Measurements from ENCODE around the gene TRIM13. TPM values are rescaled to one million over a fixed set of nuclear protein-coding genes. Genes with fewer than 3 reads are reported as not detected.
"Not testable (repeated sequence)": the region's sequence is repeated elsewhere in the genome, so short reads cannot be mapped to it uniquely, and the experiment has no call there.

Gene TRIM13
- total RNA-seq, 1 donor from 2014 or later = 5.9 TPM

- no peak for ATAC-seq
- no peak for DNase-seq (ENCODE audit: low spot score)
Measured at GRCh38 chr13:50055454-50055853, 58.6 kb downstream of the TRIM13 start.

- DNase-seq (ENCODE audit: low spot score) (no peak), ATAC-seq (no peak)
Measured at GRCh38 chr13:50060718-50061117, 63.9 kb downstream of the TRIM13 start.

- DNase-seq (ENCODE audit: low spot score); ATAC-seq: not testable (repeated sequence)
Measured at GRCh38 chr13:50062336-50062735, 65.5 kb downstream of the TRIM13 start.

- DNase-seq (ENCODE audit: low spot score) (no peak), ATAC-seq (no peak)
Measured at GRCh38 chr13:50065712-50066111, 68.9 kb downstream of the TRIM13 start.

Other genes with a start within 250 kb of the TRIM13 start
- 14.8 TPM for gene KPNA3, start 204.4 kb upstream of the TRIM13 start, total RNA-seq
- 3.9 TPM for gene SPRYD7, start 60.7 kb upstream of the TRIM13 start, total RNA-seq
- not detected for gene KCNRG, start 18.4 kb downstream of the TRIM13 start, total RNA-seq